WTC11 (cell line): ENCODE results near the gene ECE1.

Experiments used
- CTCF ChIP-seq: fragments of 200-600 bp; IDR thresholded peaks from 2 replicates; pipeline ENCODE4 v1.8.0; 2022; ENCODE audit warnings: antibody characterized with exemption
- ETV6 ChIP-seq: sonication (generic); formaldehyde crosslinking; IDR thresholded peaks from 2 replicates; pipeline ENCODE4 v1.8.1; 2022; ENCODE audit warnings: mild to moderate bottlenecking, missing genetic modification reagents
- GRHL2 ChIP-seq: fragments of 250-450 bp; sonication (Bioruptor Pico); IDR thresholded peaks from 2 replicates; pipeline ENCODE4 v1.8.0; 2022; ENCODE audit warnings: mild to moderate bottlenecking, moderate library complexity; ENCODE audit not compliant: insufficient replicate concordance, severe bottlenecking
- SMAD3 ChIP-seq: sonication (generic); formaldehyde crosslinking; IDR thresholded peaks from 2 replicates; pipeline ENCODE4 v1.8.0; 2022; ENCODE audit warnings: missing genetic modification reagents, mild to moderate bottlenecking, borderline replicate concordance
- ZNF317 ChIP-seq: sonication (generic); formaldehyde crosslinking; IDR thresholded peaks from 2 replicates; pipeline ENCODE4 v1.8.1; 2023; ENCODE audit warnings: low read depth, mild to moderate bottlenecking, moderate library complexity, missing genetic modification reagents, borderline replicate concordance
- TF ChIP-seq, protein P1 (sequence below): sonication (generic); formaldehyde crosslinking; IDR thresholded peaks from 2 replicates; pipeline ENCODE4 v1.8.0; 2022; ENCODE audit warnings: mild to moderate bottlenecking, missing genetic modification reagents
- TF ChIP-seq, protein P2 (sequence below): sonication (generic); formaldehyde crosslinking; conservative IDR thresholded peaks from 2 replicates; pipeline ENCODE4 v1.8.1; 2023; ENCODE audit warnings: mild to moderate bottlenecking, low read depth, missing genetic modification reagents, moderate library complexity
- TF ChIP-seq, protein P3 (sequence below): sonication (generic); formaldehyde crosslinking; IDR thresholded peaks from 2 replicates; pipeline ENCODE4 v1.8.1; 2022; ENCODE audit warnings: low read depth, missing genetic modification reagents, borderline replicate concordance

DNA sequence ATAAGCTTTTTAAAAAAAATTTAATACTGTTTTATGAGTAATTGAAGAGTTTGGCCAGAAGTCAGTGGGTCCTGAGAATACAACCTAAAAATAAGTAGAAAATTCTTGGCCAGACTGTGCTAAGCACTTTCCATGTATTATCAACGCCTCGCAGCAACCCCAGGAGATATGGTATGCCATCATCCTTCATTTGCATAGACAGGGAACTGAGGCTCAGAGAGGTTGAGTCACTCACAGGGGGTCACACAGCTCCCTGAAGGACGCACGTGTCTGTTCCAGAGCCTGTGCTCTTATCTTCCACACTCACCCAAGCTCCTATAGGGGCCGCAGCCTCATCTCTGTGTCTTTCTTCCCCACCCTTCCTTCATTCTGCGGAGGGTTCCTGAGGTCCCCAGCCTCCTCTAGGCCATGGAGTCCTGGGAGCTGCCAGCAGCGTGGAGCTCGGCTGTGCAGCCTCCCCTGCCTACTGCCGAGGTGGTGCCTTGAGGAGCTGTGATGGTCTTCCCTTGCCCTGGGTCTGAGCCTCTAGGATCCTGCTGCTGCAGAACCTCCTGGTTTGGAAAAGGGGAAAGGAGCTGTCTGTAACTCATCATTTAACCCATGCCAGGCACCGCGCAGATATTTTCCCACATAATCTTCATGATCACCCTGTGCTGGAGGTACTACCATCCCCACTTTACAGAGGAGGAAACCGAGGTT is 30.3 kb upstream of the ECE1 start:
- TF ChIP-seq, protein P1, sequence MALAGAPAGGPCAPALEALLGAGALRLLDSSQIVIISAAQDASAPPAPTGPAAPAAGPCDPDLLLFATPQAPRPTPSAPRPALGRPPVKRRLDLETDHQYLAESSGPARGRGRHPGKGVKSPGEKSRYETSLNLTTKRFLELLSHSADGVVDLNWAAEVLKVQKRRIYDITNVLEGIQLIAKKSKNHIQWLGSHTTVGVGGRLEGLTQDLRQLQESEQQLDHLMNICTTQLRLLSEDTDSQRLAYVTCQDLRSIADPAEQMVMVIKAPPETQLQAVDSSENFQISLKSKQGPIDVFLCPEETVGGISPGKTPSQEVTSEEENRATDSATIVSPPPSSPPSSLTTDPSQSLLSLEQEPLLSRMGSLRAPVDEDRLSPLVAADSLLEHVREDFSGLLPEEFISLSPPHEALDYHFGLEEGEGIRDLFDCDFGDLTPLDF (CRISPR knock-in tag), result no peak
- TF ChIP-seq, protein P2, sequence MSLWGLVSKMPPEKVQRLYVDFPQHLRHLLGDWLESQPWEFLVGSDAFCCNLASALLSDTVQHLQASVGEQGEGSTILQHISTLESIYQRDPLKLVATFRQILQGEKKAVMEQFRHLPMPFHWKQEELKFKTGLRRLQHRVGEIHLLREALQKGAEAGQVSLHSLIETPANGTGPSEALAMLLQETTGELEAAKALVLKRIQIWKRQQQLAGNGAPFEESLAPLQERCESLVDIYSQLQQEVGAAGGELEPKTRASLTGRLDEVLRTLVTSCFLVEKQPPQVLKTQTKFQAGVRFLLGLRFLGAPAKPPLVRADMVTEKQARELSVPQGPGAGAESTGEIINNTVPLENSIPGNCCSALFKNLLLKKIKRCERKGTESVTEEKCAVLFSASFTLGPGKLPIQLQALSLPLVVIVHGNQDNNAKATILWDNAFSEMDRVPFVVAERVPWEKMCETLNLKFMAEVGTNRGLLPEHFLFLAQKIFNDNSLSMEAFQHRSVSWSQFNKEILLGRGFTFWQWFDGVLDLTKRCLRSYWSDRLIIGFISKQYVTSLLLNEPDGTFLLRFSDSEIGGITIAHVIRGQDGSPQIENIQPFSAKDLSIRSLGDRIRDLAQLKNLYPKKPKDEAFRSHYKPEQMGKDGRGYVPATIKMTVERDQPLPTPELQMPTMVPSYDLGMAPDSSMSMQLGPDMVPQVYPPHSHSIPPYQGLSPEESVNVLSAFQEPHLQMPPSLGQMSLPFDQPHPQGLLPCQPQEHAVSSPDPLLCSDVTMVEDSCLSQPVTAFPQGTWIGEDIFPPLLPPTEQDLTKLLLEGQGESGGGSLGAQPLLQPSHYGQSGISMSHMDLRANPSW (CRISPR knock-in tag), result no peak
- TF ChIP-seq CTCF (no peak), ETV6 (CRISPR knock-in tag) (no peak), ZNF317 (CRISPR knock-in tag) (no peak), GRHL2 (no peak), SMAD3 (CRISPR knock-in tag) (no peak)
- TF ChIP-seq, protein P3, sequence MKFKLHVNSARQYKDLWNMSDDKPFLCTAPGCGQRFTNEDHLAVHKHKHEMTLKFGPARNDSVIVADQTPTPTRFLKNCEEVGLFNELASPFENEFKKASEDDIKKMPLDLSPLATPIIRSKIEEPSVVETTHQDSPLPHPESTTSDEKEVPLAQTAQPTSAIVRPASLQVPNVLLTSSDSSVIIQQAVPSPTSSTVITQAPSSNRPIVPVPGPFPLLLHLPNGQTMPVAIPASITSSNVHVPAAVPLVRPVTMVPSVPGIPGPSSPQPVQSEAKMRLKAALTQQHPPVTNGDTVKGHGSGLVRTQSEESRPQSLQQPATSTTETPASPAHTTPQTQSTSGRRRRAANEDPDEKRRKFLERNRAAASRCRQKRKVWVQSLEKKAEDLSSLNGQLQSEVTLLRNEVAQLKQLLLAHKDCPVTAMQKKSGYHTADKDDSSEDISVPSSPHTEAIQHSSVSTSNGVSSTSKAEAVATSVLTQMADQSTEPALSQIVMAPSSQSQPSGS, result no peak
